ENCODE measurements around the gene LEMD3. TPM values are rescaled to one million over a fixed set of nuclear protein-coding genes. Genes with fewer than 3 reads are reported as not detected.

The LEMD3 gene
- total RNA-seq, 2 experiments from 2014 or later: 28.2 to 37.3 TPM

DNA sequence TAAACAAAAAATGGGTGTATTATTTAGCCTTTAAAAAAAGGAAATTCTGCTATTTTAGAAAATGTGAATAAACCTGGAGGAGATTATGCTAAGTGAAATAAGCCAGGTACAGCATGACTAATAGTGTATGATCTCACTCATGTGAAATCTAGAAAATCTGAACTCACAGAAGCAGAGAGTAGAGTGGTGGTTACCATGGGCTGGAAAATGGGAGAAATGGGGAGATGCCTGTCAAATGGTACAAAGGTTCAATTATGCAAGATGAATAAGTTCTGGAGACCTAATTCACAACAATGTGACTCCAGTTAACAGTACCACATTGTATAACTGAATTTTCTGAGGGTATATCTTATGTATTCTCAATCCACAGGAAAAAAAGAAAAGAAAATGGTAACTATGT is 17.4 kb upstream of the LEMD3 start:
- ATAC-seq: no peak
- no peak for DNase-seq
- peaks cover 3% of the 10 kb centered on the region for H3K36me3 Mint-ChIP-seq
- H3K4me3 Mint-ChIP-seq: no peak overlapping the region
- no peaks in the 10 kb centered on the region for H3K9me3 Mint-ChIP-seq (ENCODE audit: low read depth)
- CTCF ChIA-PET: no interaction called here
- peaks cover 19% of the 10 kb centered on the region for H3K27me3 Mint-ChIP-seq
- peaks cover 22% of the 10 kb centered on the region for H3K4me1 Mint-ChIP-seq
- H3K27ac Mint-ChIP-seq: no peak overlapping the region

DNA sequence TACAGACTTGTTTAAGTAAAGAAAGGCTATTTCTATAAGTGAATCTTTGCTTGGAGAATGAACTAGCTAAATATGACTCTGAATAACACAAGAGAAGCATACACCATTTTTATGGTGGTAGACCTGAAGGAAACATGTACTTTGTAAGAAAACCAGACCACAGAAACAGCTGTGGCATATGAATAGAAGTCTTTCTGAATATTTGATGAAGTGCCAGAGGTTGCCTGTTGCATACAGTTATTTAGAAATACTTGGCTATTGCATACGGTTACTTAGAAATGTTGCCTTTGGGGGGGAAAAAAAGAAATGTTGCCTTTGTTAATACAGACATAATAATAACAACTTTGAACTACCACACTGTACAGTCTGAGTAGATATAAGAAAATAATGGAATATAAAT is 16.8 kb upstream of the LEMD3 start:
- no peak overlapping the region for H3K27ac Mint-ChIP-seq
- no peak for DNase-seq
- H3K4me1 Mint-ChIP-seq: peaks cover 25% of the 10 kb centered on the region
- CTCF ChIA-PET: interaction anchor here (0.8 to 1.3 kb wide), 3 partner anchors 17 to 32 kb away, joined by 3 to 5 read pairs (median 3); partner anchors contain the start of genes LEMD3 and WIF1
- H3K4me3 Mint-ChIP-seq: no peak overlapping the region
- no peak for ATAC-seq
- no peaks in the 10 kb centered on the region for H3K9me3 Mint-ChIP-seq (ENCODE audit: low read depth)
- H3K27me3 Mint-ChIP-seq: peaks cover 17% of the 10 kb centered on the region
- peaks cover 3% of the 10 kb centered on the region for H3K36me3 Mint-ChIP-seq

DNA sequence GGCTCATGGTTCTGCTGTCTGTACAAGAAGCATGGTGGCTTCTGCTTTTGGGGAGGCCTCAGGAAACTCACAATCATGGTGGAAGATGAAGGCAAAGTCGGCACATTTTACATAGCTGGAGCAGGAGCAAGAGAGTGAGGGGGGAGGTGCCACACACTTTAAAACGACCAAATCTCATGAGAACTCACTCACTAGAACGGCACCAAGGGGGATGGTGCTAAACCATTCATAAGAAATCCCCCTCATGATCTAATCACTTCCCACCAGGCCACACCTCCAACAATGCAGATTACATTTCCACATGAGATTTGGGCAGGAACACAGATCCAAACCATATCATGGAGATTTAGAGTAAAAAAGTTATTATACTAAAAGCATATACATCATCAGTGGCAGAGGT is 13.6 kb upstream of the LEMD3 start:
- Mint-ChIP-seq H3K36me3 (peaks cover 3% of the 10 kb centered on the region), H3K9me3 (ENCODE audit: low read depth) (no peaks in the 10 kb centered on the region), H3K4me1 (peaks cover 21% of the 10 kb centered on the region), H3K4me3 (peak overlapping the region; percentile 21), H3K27me3 (peaks cover 10% of the 10 kb centered on the region), H3K27ac (peak overlapping the region; percentile 93)
- CTCF ChIA-PET: interaction anchor here (0.9 to 5.7 kb wide), 3 partner anchors 13 to 952 kb away, joined by 3 to 41 read pairs (median 7); partner anchors contain the start of gene LEMD3
- DNase-seq (peak; percentile 46), ATAC-seq (peak; percentile 38)

DNA sequence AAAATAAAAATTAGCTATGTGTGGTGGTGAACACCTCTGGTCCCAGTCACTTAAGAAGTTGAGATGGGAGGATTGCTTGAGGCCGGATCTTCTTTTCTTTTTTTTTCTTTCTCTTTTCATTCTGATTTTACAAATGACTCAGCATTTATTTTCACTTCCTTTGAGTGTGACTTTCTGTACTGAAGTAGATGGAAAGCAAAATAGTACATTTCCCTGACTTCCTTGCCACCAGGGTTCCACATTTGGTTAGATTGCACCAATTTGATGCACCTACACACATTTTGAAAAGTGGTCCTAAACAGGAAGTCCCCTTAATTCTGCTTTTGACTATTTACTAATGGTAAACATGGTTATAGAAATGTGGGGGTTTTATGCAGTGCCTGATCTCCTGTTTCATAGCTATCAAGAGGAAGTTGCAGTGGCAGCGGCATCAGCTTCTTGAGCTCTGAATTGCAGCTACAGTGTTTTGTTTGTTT is 13.0 kb upstream of the LEMD3 start:
- Mint-ChIP-seq H3K9me3 (ENCODE audit: low read depth) (no peaks in the 10 kb centered on the region), H3K4me1 (peaks cover 20% of the 10 kb centered on the region), H3K36me3 (peaks cover 5% of the 10 kb centered on the region), H3K4me3 (peak overlapping the region; percentile 66), H3K27ac (peak overlapping the region; percentile 93), H3K27me3 (peaks cover 7% of the 10 kb centered on the region)
- DNase-seq (peak; percentile 54), ATAC-seq (peak; percentile 93)
- CTCF ChIA-PET: interaction anchor here (0.9 to 5.7 kb wide), 3 partner anchors 12 to 951 kb away, joined by 3 to 41 read pairs (median 7); partner anchors contain the start of gene LEMD3

DNA sequence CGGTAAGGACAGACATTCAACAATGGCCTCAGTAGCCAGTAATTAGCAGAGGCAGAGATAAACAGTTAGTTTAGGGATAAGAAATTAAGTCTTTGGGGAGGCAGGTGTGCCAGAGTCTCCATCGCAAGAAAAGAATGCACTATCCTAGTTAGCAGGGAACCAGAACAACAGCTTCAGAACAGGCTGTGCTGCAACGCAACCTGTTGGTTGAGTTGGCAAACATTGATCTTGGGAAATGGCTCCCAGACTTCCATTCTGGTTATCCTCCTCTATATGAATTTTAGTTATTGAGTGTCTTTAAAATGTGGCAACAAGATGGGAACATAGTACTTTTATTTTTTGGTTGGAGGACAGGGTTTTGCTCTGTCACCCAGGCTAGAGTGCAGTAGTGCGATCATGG is 12.3 kb upstream of the LEMD3 start:
- Mint-ChIP-seq H3K4me3 (peak overlapping the region; percentile 66), H3K27me3 (peaks cover 5% of the 10 kb centered on the region), H3K9me3 (ENCODE audit: low read depth) (no peaks in the 10 kb centered on the region), H3K27ac (peak overlapping the region; percentile 93), H3K36me3 (peaks cover 5% of the 10 kb centered on the region), H3K4me1 (peaks cover 22% of the 10 kb centered on the region)
- DNase-seq (no peak), ATAC-seq (no peak)
- CTCF ChIA-PET: interaction anchor here (1.9 to 5.7 kb wide), 2 partner anchors 12 to 75 kb away, joined by 7 to 41 read pairs; partner anchors contain the start of gene LEMD3

DNA sequence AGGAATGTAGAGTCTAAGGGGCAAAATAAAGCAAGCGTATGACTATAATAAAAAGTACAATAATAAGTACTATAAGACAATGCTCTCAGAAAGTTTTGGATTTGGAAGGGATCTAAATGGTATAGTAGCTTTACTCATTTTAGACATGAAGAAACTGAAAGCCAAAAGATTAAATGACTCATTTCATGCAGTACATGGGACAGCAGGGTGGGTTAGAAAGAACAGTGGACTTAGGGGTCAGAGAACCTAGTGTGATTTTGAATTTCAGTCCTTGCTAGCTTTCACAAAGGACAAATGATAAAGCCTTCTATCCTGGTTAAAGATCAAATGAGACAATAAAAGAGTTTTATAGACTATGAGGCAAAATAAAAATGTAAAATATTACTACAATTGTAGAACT is 6.8 kb upstream of the LEMD3 start:
- ATAC-seq (peak; percentile 69), DNase-seq (no peak)
- H3K4me3 Mint-ChIP-seq: no peak overlapping the region
- CTCF ChIA-PET: no interaction called here
- H3K27ac Mint-ChIP-seq: peak overlapping the region; percentile 31
- no peaks in the 10 kb centered on the region for H3K9me3 Mint-ChIP-seq (ENCODE audit: low read depth)
- peaks cover 2% of the 10 kb centered on the region for H3K36me3 Mint-ChIP-seq
- H3K27me3 Mint-ChIP-seq: peaks cover 5% of the 10 kb centered on the region
- H3K4me1 Mint-ChIP-seq: peaks cover 16% of the 10 kb centered on the region

DNA sequence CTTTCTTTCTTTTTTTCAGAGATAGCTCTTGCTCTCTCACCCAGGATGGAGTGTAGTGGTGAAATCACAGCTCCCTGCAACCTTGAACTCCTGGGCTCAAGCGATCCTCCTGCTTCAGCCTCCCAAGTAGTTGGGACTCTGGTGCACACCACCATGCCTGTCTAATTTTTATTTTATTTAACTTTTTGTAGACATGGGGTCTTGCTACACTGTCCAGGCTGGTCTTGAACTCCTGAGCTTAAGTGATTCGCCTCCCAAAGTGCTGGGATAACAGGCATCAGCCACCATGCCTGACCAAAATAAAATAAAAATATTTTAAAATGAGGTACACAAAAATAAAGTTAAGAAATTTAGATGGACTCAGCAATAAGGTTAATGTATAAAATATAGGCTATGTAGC is 5.1 kb upstream of the LEMD3 start:
- ATAC-seq (no peak), DNase-seq (no peak)
- peak overlapping the region; percentile 36 for H3K27ac Mint-ChIP-seq
- no peaks in the 10 kb centered on the region for H3K9me3 Mint-ChIP-seq (ENCODE audit: low read depth)
- H3K4me1 Mint-ChIP-seq: peaks cover 21% of the 10 kb centered on the region
- no peak overlapping the region for H3K4me3 Mint-ChIP-seq
- CTCF ChIA-PET: interaction anchor here (1.0 to 1.3 kb wide), 2 partner anchors 40 to 70 kb away, joined by 3 to 4 read pairs; no protein-coding TSS in a partner anchor
- peaks cover 5% of the 10 kb centered on the region for H3K27me3 Mint-ChIP-seq
- peaks cover 2% of the 10 kb centered on the region for H3K36me3 Mint-ChIP-seq

DNA sequence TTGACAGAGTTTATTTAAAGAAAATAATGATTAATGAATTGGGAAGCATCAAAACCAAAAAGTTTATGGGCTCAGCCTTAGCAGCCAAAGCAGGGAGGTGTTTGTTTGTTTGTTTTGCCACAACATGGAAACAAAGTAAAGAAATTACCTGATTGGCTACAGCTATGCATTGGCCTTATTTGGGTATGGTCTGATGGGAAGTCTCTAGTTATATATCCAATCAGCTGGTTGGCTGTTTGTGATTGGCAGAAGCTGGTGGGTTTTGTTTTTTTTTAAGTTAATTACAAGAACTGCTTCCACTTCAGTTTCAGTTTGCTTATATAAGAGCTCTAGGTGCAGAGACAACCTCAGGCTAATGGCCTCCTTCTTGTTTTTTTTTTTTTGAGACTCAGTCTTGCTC is 4.6 kb upstream of the LEMD3 start:
- H3K4me3 Mint-ChIP-seq: no peak overlapping the region
- H3K4me1 Mint-ChIP-seq: peaks cover 22% of the 10 kb centered on the region
- H3K9me3 Mint-ChIP-seq (ENCODE audit: low read depth): no peaks in the 10 kb centered on the region
- peaks cover 2% of the 10 kb centered on the region for H3K36me3 Mint-ChIP-seq
- CTCF ChIA-PET: interaction anchor here (1.0 to 1.3 kb wide), 2 partner anchors 40 to 69 kb away, joined by 3 to 4 read pairs; no protein-coding TSS in a partner anchor
- DNase-seq: no peak
- H3K27ac Mint-ChIP-seq: no peak overlapping the region
- no peak for ATAC-seq
- H3K27me3 Mint-ChIP-seq: peaks cover 5% of the 10 kb centered on the region

DNA sequence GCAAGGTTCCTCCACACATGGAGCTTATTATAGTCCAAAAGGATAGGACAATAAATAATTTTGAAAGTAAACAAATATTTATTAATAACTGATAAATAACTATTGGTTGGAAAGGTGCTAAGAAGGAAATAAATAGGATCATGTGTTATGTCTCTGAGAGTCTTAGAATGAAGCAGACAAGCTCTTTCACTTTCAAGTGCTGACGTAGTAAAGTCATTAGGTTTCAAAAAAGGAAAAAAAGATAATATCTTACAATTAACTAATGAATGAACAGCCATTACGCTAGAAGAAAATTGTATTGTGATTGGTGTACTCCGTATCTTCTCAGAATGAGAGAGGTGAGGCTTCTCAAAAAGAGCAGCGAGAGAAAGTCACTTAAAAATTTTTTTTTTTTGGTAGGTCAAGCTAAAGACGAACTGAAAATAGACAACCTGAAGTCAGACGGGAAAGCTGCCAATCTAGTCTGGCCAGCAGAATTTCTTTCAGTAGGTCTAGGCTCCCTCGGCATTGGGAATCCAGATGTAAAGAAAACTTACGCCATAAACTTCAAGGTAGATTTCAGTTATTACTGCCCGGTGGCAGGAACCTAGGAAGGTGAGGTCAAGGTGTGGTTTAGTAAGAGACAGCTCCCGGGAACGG is 583 bp upstream of the LEMD3 start:
- ATAC-seq (no peak), DNase-seq (no peak)
- H3K4me3 Mint-ChIP-seq: peak overlapping the region; percentile 85
- no peaks in the 10 kb centered on the region for H3K27me3 Mint-ChIP-seq
- H3K9me3 Mint-ChIP-seq (ENCODE audit: low read depth): no peaks in the 10 kb centered on the region
- peak overlapping the region; percentile 91 for H3K27ac Mint-ChIP-seq
- H3K4me1 Mint-ChIP-seq: peaks cover 30% of the 10 kb centered on the region
- CTCF ChIA-PET: interaction anchor here (0.7 to 3.7 kb wide), 11 partner anchors 11 to 64 kb away, joined by 3 to 41 read pairs (median 5); no protein-coding TSS in a partner anchor
- H3K36me3 Mint-ChIP-seq: peaks cover 23% of the 10 kb centered on the region

DNA sequence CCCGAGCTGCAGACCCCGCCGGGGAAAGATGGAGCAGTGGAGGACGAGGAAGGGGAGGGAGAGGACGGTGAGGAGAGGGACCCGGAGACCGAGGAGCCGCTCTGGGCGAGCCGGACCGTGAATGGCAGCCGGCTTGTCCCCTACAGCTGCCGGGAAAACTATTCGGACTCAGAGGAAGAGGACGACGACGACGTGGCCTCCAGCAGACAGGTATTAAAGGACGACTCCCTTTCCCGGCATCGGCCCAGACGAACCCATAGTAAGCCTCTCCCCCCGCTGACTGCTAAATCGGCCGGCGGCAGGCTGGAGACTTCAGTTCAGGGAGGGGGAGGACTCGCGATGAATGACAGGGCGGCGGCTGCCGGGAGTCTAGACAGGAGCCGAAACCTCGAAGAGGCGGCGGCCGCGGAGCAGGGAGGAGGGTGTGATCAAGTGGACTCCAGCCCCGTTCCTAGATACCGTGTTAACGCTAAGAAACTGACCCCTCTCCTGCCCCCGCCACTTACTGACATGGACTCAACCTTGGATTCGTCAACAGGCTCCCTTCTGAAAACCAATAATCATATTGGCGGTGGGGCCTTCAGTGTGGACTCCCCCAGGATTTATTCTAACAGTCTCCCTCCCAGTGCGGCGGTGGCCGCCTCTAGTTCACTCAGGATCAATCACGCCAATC is 962 bp downstream of the LEMD3 start:
- no peaks in the 10 kb centered on the region for H3K27me3 Mint-ChIP-seq
- peak overlapping the region; percentile 85 for H3K4me3 Mint-ChIP-seq
- no peaks in the 10 kb centered on the region for H3K9me3 Mint-ChIP-seq (ENCODE audit: low read depth)
- ATAC-seq (peak; percentile 55), DNase-seq (peak; percentile 80)
- peaks cover 30% of the 10 kb centered on the region for H3K4me1 Mint-ChIP-seq
- peaks cover 24% of the 10 kb centered on the region for H3K36me3 Mint-ChIP-seq
- CTCF ChIA-PET: interaction anchor here (1.3 to 3.7 kb wide), 6 partner anchors 9 to 39 kb away, joined by 3 to 41 read pairs (median 9); no protein-coding TSS in a partner anchor
- H3K27ac Mint-ChIP-seq: peak overlapping the region; percentile 93

DNA sequence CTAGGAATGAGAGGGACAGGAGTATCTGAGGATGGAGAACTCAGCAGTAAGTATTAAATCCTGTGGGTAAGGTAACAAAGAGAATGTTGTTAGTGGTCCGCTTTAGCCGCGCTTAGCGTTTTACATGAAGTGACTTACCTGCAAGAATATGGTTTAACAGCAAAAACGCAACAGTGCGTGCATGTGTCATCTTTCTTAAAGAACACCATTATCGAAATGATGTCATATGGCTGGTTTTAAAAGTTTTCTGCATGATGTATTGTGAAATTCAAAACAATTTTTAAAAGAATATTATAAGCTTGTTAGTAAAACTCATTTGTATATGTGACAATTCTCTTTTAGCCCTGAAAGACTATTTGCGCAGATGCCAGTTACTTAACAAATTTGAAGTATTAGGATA is 1.7 kb downstream of the LEMD3 start:
- no peaks in the 10 kb centered on the region for H3K27me3 Mint-ChIP-seq
- H3K36me3 Mint-ChIP-seq: peaks cover 24% of the 10 kb centered on the region
- peaks cover 30% of the 10 kb centered on the region for H3K4me1 Mint-ChIP-seq
- H3K9me3 Mint-ChIP-seq (ENCODE audit: low read depth): no peaks in the 10 kb centered on the region
- peak overlapping the region; percentile 93 for H3K27ac Mint-ChIP-seq
- ATAC-seq: no peak
- CTCF ChIA-PET: interaction anchor here (1.6 to 2.8 kb wide), 4 partner anchors 11 to 61 kb away, joined by 3 to 13 read pairs (median 9); no protein-coding TSS in a partner anchor
- no peak for DNase-seq
- peak overlapping the region; percentile 85 for H3K4me3 Mint-ChIP-seq

DNA sequence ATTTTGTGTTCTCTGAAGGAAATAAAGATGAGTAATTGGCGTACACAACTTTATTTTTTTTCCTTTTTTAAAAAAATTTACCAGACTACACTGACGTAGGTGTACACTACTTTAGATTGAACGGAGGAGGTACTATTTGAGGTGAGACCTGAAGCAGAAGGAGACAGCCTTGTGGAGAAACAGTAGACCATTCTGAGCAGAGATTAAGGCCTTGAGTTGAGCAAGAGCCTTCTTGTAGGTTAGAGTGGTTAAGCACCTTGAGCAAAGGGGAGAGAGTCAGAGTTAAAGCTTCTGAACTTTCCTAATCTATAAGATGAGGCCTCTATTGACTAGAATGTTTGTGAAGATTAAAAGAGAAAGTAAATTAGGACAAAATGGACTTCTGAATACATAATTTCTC is 2.5 kb downstream of the LEMD3 start:
- H3K36me3 Mint-ChIP-seq: peaks cover 24% of the 10 kb centered on the region
- H3K4me1 Mint-ChIP-seq: peaks cover 30% of the 10 kb centered on the region
- peak overlapping the region; percentile 85 for H3K4me3 Mint-ChIP-seq
- DNase-seq: no peak
- CTCF ChIA-PET: interaction anchor here (1.3 to 2.6 kb wide), 4 partner anchors 9 to 60 kb away, joined by 3 to 13 read pairs (median 6); no protein-coding TSS in a partner anchor
- no peaks in the 10 kb centered on the region for H3K27me3 Mint-ChIP-seq
- ATAC-seq: no peak
- H3K9me3 Mint-ChIP-seq (ENCODE audit: low read depth): no peaks in the 10 kb centered on the region
- peak overlapping the region; percentile 33 for H3K27ac Mint-ChIP-seq

DNA sequence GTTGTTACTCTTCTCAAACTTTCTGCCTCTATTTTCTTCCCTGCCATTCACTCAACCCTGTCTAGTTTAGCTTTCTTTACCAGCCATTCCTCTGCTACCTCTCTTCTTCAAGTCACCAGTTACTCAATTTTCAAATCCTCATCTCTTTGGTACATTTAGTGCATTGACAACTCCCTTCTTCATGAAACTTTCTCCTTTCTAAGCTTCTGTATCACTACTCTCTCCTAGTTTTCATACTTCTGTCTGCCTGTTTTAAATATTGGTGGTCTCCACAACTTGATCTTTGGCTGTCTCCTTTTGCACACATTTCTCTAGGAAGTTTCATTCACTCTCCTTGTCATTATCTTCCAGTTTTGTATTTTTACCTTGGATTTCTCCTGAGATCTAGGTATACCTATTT is 6.0 kb downstream of the LEMD3 start:
- no peak for ATAC-seq

More for the DNA sequence above, 6.0 kb downstream of the LEMD3 start:
- Mint-ChIP-seq H3K9me3 (ENCODE audit: low read depth) (no peaks in the 10 kb centered on the region), H3K36me3 (peaks cover 30% of the 10 kb centered on the region), H3K27me3 (no peaks in the 10 kb centered on the region), H3K4me1 (peaks cover 25% of the 10 kb centered on the region), H3K4me3 (no peak overlapping the region), H3K27ac (no peak overlapping the region)
- CTCF ChIA-PET: no interaction called here
- DNase-seq: no peak
